HG03064 (cell line): ENCODE results near the gene KCNK10.

ENCODE experiments used
- ATAC-seq: cut with Tn5 transposase; IDR thresholded peaks from one replicate; pipeline ENCODE4 v1.9.1; 2021; ENCODE audit warnings: low read depth; ENCODE audit not compliant: unreplicated experiment

The KCNK10 gene, protein sequence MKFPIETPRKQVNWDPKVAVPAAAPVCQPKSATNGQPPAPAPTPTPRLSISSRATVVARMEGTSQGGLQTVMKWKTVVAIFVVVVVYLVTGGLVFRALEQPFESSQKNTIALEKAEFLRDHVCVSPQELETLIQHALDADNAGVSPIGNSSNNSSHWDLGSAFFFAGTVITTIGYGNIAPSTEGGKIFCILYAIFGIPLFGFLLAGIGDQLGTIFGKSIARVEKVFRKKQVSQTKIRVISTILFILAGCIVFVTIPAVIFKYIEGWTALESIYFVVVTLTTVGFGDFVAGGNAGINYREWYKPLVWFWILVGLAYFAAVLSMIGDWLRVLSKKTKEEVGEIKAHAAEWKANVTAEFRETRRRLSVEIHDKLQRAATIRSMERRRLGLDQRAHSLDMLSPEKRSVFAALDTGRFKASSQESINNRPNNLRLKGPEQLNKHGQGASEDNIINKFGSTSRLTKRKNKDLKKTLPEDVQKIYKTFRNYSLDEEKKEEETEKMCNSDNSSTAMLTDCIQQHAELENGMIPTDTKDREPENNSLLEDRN

GRCh38 chr14:88323086-88323522, at the start of gene KCNK10:
KCNK10 (minus strand) TSS chr14:88323269; CDS start chr14:88322798, 471 bp downstream.
- ATAC-seq: peak; percentile 34

DNA sequence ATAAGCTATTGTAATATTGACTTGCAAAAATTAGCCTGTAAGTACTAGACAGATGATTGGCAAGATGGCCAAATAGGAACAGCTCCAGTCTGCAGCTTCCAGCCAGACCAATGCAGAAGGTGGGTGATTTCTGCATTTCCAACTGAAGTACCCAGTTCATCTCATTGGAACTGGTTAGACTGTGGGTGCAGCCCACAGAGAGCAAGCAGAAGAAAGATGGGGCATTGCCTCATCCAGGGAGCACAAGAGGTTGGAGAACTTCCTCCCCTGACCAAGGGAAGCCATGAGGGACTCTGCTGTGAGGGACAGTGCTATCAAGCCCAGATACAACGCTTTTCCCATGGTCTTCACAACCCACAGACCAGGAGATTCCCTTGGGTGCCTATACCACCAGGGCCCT, 46.4 kb upstream of the KCNK10 start:
- ATAC-seq: no peak

DNA sequence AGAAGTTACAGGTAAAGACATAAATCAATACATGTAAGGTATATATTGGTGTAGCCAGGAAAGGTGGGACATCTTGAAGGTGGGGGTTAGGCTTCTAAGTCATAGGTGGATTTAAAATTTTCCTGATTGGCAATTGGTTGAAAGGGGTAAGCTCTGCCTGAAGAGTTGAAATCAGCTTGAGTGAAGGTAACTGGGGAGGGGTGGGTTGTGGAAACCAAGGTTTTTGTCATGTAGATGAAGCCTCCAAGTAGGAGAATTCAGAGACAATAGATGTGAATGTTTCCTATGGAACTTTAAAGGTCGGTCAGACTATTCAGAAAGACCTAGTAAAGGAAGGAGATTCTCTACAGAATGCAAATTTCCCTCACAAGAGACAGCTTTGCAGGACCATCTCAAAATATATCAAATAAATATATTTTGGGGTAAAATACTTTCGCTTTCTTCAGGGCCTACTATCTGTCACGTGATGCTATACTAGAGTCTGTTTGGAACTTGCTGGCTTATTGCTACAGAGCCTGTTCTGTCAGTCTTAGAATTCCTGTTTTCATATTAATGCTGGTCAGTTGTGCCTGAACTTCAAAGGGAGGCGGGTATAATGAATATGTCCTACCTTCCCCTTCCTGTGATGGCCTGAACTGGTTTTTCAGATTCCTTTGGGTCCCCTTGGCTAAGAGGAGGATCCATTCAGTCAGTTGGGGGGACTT, 41.8 kb upstream of the KCNK10 start:
- no peak for ATAC-seq

DNA sequence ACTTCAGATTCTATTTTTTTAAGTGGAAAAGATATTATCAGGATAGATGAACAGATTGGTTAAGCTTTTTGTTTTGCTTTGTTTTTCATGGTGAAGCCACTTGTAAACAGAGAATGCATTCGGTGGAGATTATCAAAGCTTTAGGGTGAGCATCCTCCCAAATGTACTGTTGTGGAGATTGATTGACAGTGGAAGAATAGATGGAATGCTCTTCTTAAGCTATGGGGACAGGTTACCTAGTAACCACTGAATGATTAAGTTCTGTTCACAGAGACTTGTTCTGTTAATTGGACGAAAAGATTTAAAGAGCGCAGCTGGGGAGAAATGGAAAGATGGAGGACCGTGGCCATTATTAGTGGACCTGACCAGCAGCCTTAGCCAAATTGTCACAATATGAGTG, 40.6 kb upstream of the KCNK10 start:
- ATAC-seq: no peak

GRCh38 chr14:88359500-88359899, 36.4 kb upstream of the KCNK10 start:
- ATAC-seq: no peak

DNA sequence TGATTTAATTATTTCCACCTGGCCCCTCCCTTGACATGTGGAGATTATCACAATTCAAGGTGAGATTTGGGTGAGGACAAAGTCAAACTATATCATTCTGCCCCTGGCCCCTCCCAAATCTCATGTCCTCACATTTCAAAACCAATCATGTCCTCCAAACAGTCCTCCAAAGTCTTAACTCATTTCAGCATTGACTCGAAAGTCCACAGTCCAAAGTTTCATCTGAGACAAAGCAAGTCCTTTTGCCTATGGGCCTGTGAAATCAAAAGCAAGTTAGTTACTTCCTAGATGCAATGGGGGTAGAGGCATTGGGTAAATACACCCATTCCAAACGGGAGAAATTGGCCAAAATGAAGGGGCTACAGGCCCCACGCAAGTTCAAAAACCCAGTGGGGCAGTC, 31.3 kb upstream of the KCNK10 start:
- ATAC-seq: no peak

DNA sequence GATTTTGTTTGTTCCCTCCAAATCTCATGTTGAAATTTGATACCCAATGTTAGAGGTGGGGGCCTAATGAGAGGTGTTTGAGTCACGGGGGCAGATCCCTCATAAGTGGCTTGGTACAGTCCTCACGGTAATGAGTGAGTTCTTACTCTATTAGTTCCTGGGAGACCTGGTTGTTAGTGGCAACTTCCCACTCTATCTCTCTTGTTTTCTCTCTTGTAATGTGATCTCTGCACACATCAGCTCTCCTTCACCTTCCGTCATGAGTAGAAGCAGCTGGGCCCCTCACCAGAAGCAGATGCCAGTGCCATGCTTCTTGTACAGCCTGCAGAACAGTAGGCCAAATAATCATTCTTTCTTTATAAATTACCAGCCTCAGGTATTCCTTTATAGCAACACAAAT, 29.6 kb upstream of the KCNK10 start:
- ATAC-seq: no peak

DNA sequence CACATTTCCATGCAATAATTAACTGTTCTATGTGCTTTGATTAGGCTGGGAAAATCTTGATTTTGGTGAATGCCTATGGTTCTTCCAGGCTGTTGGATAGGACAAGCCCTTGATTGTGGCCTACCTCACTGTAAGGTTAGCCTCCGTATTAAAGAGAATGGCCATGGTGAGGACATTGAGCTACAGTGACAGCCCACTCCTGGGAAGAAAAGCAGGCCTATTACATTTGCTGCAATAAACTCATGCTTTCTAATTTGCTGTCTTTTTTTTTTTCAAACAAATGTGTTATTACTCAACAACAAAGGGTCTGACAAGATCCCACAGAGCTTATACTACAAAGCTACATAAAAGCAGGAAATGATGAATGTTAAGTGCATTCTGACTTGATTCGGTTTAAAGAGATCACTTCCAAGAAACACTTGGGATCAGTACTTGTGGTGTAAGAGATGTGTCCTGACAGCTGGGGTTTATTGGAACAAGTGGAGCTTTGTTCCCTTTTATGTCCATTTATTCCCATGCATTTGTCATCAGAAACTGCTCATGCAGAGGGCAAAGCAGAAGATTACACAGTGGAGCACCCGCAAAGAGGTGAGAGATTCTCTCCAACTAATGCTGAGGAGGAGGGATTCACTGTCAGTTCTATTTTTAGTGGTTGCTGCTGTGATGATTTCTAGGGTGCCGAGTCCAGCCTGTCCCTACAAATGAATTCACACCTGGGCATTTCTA, 29.1 kb upstream of the KCNK10 start:
- no peak for ATAC-seq

DNA sequence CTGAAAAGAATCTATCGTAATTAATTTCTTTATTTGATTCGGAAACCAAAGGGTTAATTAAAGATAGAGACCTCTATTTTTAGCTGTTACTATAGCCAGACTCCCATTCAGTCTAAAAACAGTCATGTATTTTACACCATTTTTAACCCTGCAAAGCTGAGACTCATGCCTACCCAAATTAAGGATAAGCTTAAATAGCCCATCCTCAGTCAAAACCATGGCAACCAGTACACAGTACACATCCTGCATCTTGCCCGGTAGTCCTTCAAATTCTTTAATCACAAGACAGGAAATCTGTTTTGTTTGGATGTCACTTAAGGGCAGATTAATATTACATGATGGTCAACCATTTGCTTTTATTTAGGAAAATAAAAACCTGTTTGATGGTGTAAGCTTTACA, 25.5 kb upstream of the KCNK10 start:
- ATAC-seq: no peak

- no peak for ATAC-seq
These were observed 23.1 kb upstream of the KCNK10 start for GRCh38 chr14:88346048-88346639.

- ATAC-seq: no peak
These were observed 19.9 kb upstream of the KCNK10 start for GRCh38 chr14:88342980-88343379.

DNA sequence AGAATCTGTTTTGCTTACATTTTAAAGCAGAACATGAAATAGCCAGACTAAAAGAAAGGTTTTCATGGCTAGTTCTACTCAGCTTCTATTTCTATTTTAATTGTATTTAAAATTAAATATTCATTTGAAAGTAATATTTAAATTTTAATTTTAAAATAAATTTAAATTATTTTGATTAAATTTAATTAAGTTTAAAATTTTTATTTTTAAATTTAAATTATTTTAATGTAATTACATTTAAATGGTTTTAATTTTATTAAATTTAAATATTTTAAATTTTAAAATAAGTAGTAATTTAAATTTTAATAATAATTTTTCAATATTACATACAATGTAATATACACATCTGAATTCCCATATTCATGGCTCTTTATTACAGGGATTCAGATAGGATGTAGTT, 17.3 kb upstream of the KCNK10 start:
- no peak for ATAC-seq

DNA sequence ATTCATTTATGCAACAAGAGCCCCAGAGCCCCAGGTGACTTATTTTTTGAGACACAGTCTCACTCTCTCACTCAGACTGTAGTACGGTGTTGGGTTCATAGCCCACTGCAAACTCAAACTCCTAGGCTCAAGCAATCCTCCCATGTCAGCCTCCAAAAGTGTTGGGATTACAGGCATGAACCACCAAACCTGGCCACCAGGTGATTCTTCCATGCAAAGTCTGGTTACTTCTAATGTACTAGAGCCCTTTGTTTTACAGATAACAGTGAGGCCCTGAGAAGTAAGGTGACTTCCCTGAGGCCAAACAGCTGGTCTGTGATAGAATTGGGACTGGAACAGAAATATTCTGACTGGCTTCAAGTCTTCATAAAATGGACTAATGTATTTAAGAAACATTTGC, 10.0 kb upstream of the KCNK10 start:
- ATAC-seq: no peak

GRCh38 chr14:88327497-88327896, 4.4 kb upstream of the KCNK10 start:
- no peak for ATAC-seq

DNA sequence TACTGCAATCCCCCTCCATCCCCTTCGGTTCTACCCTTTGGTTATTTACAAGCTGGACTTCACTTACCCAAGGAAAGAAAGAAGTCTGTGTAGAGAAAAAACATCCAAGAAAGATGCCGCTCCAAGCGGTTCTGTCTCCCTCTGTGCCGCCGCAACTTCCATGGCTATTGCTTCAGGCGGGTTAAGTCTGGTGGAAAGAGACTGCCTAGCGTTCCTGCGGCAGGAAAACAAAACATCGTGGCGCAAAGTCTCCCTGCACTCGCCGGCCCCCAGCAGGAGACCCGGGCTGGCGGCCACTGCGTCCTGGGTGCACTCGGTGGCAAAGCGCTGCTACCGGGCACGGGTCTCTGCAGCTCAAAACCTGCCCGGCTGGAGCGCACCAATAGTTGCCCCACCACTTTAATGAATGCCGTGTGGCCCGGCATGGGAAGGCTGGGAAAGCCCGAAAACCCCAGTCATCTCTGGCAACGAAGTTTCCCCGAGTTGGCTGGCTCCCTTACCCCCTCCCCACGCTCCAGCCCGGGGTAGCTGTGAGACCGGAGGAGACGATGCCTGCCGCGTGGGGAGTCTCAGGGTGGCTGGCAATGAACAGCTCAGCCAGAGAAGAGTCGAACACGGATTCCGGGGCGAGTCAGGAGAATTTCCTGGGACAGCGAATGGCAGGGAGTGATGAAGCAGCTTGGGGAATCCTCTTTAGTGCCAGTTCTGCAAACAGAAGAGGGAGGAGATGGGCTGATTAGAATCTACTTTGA, 3.5 kb upstream of the KCNK10 start:
- no peak for ATAC-seq

DNA sequence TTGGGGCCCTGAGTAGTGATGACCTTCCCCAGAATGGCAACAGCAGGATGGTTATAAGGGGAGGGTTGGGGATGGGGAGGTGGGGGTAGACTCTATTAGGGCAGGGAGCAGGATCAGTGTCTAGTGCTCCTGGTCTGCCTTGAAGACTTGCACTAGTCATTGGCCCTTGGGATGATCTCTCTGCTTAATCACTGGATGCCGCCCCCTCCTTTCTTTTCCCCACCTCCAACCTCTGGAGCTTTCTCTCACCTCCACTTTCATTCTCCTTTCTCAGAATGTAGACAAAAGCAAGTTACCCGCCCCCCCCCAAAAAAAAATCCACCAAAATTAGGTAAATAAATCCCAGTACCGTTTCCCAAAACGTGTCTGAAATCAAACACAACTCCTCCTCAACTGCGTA, 2.8 kb upstream of the KCNK10 start:
- ATAC-seq: no peak

DNA sequence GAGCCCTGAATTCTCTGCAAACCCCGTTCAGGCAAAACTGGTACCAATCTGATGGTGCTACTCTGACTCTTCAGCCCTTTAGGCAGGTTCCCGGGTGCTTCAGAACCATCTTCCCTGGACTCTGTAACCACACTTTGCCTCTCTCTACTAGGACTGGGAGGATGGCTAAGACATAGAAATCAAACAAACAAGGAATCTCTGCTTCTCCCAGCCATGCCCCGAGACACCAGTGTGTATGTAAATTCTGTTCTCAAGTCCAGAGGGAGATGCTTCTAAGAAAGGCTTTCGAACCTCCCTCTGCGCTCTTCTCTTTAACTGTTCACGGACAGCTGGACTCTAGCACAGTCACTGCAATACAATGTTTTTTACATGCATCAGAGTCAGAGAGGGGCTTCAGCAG, 1.9 kb upstream of the KCNK10 start:
- no peak for ATAC-seq

DNA sequence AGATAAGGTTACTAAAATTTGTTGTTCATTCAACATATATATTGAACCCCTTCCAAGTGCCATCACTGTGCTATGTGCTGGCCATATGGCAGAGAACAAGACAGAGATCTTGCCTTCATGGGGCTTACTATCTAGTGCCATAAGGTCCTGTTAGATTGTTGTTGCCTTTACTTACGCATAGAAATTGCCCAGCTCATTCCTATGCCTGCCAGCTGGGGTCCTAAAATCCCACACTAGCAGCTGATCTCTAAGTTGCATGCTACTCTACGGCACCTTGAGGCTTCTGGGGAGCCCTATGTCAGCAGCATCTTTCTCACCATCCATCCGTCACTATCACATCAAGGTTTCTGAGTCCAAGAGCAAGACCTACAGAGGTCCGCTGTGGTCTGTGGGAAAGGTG, 1.4 kb upstream of the KCNK10 start:
- no peak for ATAC-seq

DNA sequence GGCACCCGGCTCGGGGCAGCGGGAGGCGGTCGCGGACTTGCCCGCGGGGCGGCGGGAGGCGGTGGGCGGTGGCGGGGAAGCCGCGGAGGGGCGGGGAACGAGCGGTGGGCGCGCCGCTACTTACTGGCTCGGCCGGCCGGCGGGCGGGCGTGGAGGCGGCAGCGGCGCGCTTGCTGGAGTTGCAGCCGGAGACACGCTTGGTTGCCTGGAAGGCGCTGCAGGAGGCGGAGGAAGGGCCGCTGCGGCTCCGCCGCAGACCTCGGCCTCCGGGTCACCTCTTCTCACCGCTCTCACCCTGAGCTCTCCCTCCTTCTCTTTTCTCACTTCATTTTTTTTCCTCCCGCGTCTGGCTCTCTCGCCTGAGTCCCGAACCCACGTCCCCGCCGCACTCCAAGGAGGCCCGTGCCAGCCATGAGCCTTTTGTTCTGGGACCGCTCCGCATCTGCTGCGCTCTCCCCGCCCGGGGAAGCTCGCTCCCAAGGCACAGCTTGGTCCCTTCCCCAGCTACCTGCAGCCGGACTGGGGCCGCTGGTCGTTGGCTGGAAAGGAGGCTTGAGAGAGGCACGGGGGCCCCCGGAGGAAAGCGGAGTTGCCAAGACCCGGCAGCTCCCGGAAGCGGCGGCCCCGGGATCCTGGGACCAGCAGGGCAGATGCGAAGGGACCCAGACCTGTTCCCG, 592 bp upstream of the KCNK10 start:
- peak; percentile 95 for ATAC-seq
